Thyroid gland (tissue), 4 donors: ENCODE measurements around the gene IPP. TPM values are rescaled to one million over a fixed set of nuclear protein-coding genes. Genes with fewer than 3 reads are reported as not detected.
"Not testable (repeated sequence)": the region's sequence is repeated elsewhere in the genome, so short reads cannot be mapped to it uniquely, and the experiment has no call there.

ENCODE experiments used
- DNase-seq, 2 donors: peaks; one replicate each; pipeline ENCODE4 v3.0.0-alpha.2; 2019
- H3K27ac ChIP-seq, 3 donors: fragments of 200-600 bp; sonication (generic); 1 replicate in 2 of 3; 2 replicates in 1 of 3; pipeline ENCODE4 v1.5.1; 2016 to 2019; ENCODE audit warnings: mild to moderate bottlenecking in 1 of 3, moderate library complexity in 1 of 3
- H3K27me3 ChIP-seq: fragments of 200-600 bp; sonication (generic); one replicate; pipeline ENCODE4 v1.5.1; 2019
- H3K36me3 ChIP-seq, 2 donors: fragments of 200-600 bp; sonication (generic); one replicate each; pipeline ENCODE4 v1.5.1; 2016 to 2019
- H3K4me1 ChIP-seq, 2 donors: fragments of 200-600 bp; sonication (generic); one replicate each; pipeline ENCODE4 v1.5.1; 2017 to 2019
- H3K4me3 ChIP-seq, 3 donors: fragments of 200-600 bp; sonication (generic); replicated peaks in 1 of 3; 1 replicate in 2 of 3; 2 replicates in 1 of 3; pipeline ENCODE4 v1.5.1; 2016; ENCODE audit warnings: mild to moderate bottlenecking in 1 of 3
- H3K9me3 ChIP-seq: fragments of 200-600 bp; sonication (generic); one replicate; pipeline ENCODE4 v1.5.1; 2017
- CTCF ChIP-seq, 6 experiments: fragments of 200-600 bp in 3 of 6; fragments of 450-650 bp in 3 of 6; sonication (generic) in 3 of 6; IDR thresholded peaks; one replicate each; pipeline ENCODE4 v1.5.1; 2016 to 2019; ENCODE audit warnings: antibody characterized with exemption in 6 of 6, mild to moderate bottlenecking in 2 of 6, inconsistent platforms in 1 of 6, moderate library complexity in 1 of 6
- POLR2A ChIP-seq, 2 donors: fragments of 450-650 bp; IDR thresholded peaks; one replicate each; pipeline ENCODE4 v1.6.1; 2017; ENCODE audit warnings: antibody characterized with exemption in 2 of 2, mild to moderate bottlenecking in 2 of 2, moderate library complexity in 1 of 2
- WGBS, 2 donors: methylation state at CpG; one replicate each; pipeline ENCODE4 v1.1.5; 2017; 5-methylcytosine and 5-hydroxymethylcytosine counted together
- intact Hi-C: fragments of 100-400 bp; cut with DNase I; formaldehyde crosslinking; loops from one replicate; pipeline ENCODE4 v1.15.1; 2023
- total RNA-seq, 4 donors: library from RNA; depleted of rRNA; stranded (reverse); fragments of >200 nt; gene quantifications; one replicate each; pipeline ENCODE4 v1.2.3, GENCODE V29; 2016

The IPP gene
- total RNA-seq, 4 donors from 2014 or later: 14.9 to 20.1 (median 17.8) TPM

- 68 to 72% methylated on average over 3 of the region's 3 CpGs for whole genome bisulfite sequencing, 2 donors
- DNase-seq: no peak
- Histone ChIP-seq H3K4me1 (peaks cover 55 to 83% of the 10 kb centered on the region in 2 donors), H3K9me3 (no peaks in the 10 kb centered on the region), H3K36me3 (no peaks in the 10 kb centered on the region), H3K27ac (no peak overlapping the region), H3K4me3 (no peak overlapping the region), H3K27me3 (no peaks in the 10 kb centered on the region)
- intact Hi-C loops: no loop called here
- TF ChIP-seq POLR2A (IDR thresholded peaks at IDR 0.05): no peak
- TF ChIP-seq CTCF (IDR thresholded peaks at IDR 0.05): no peak
These were observed 72.7 kb downstream of the IPP start for GRCh38 chr1:45677751-45678245.

- H3K27me3 ChIP-seq, intact Hi-C loops, DNase-seq, H3K4me3 ChIP-seq, H3K36me3 ChIP-seq, H3K9me3 ChIP-seq, H3K27ac ChIP-seq: not testable (repeated sequence)
- 90 to 92% methylated on average over 7 of the region's 7 CpGs for WGBS, 2 donors
- H3K4me1 ChIP-seq: peaks cover 44 to 77% of the 10 kb centered on the region in 2 donors
These were observed 73.9 kb downstream of the IPP start for GRCh38 chr1:45676553-45676952.

- no peak for DNase-seq
- Histone ChIP-seq H3K36me3 (no peaks in the 10 kb centered on the region), H3K27me3 (no peaks in the 10 kb centered on the region), H3K4me3 (no peak overlapping the region), H3K9me3 (no peaks in the 10 kb centered on the region), H3K27ac (no peak overlapping the region), H3K4me1 (peaks cover 23 to 67% of the 10 kb centered on the region in 2 donors)
- 86 to 88% methylated on average over 5 of the region's 5 CpGs for WGBS, 2 donors
- intact Hi-C loops: no loop called here
- TF ChIP-seq CTCF (IDR thresholded peaks at IDR 0.05): no peak
- no peak for TF ChIP-seq POLR2A (IDR thresholded peaks at IDR 0.05)
These were observed 76.0 kb downstream of the IPP start for GRCh38 chr1:45674478-45674877.

- DNase-seq: no peak
- Histone ChIP-seq H3K36me3 (no peaks in the 10 kb centered on the region), H3K27me3 (no peaks in the 10 kb centered on the region), H3K27ac (no peak overlapping the region), H3K4me1 (peaks cover 19 to 67% of the 10 kb centered on the region in 2 donors), H3K4me3 (no peak overlapping the region), H3K9me3 (no peaks in the 10 kb centered on the region)
- intact Hi-C loops: no loop called here
- TF ChIP-seq CTCF (IDR thresholded peaks at IDR 0.05): no peak
- TF ChIP-seq POLR2A (IDR thresholded peaks at IDR 0.05): no peak
- WGBS, 2 donors: 65 to 75% methylated on average over 4 of the region's 4 CpGs
These were observed 76.5 kb downstream of the IPP start for GRCh38 chr1:45673956-45674355.

- intact Hi-C loops: no loop called here
- Histone ChIP-seq H3K27me3 (no peaks in the 10 kb centered on the region), H3K4me3 (no peak overlapping the region), H3K4me1 (peaks cover 23 to 63% of the 10 kb centered on the region in 2 donors), H3K9me3 (no peaks in the 10 kb centered on the region), H3K36me3 (no peaks in the 10 kb centered on the region), H3K27ac (no peak overlapping the region)
- no peak for DNase-seq
- 81 to 86% methylated on average over 6 of the region's 6 CpGs for WGBS, 2 donors
- TF ChIP-seq POLR2A (IDR thresholded peaks at IDR 0.05): no peak
- no peak for TF ChIP-seq CTCF (IDR thresholded peaks at IDR 0.05)
These were observed 80.4 kb downstream of the IPP start for GRCh38 chr1:45669859-45670655.
